ENCODE data around the gene MGAT1.
A peak's percentile ranks its signal among the peaks of the same experiment; 100 is the strongest.
"Not testable (repeated sequence)": the region's sequence is repeated elsewhere in the genome, so short reads cannot be mapped to it uniquely, and the experiment has no call there.

The MGAT1 gene
- total RNA-seq = 182 to 187 reads per million in 2 donors

GRCh38 chr5:180802325-180803180 is at the start of gene MGAT1:
TSS of gene MGAT1 (minus strand) at chr5:180802806. CDS start at chr5:180792971, 9,835 bp downstream.
- DNase-seq = peak; percentile 62

- no peak for DNase-seq
Measured at GRCh38 chr5:180850434-180851078, 48.0 kb upstream of the MGAT1 start.

- DNase-seq = no peak
Measured at GRCh38 chr5:180849827-180850226, 47.2 kb upstream of the MGAT1 start.

GRCh38 chr5:180848878-180849277 is 46.3 kb upstream of the MGAT1 start:
- DNase-seq = no peak

- DNase-seq = no peak
Measured at GRCh38 chr5:180848265-180848664, 45.7 kb upstream of the MGAT1 start.

GRCh38 chr5:180847026-180847425 is 44.4 kb upstream of the MGAT1 start:
- DNase-seq = no peak

GRCh38 chr5:180844858-180845257 is 42.3 kb upstream of the MGAT1 start:
- no peak for DNase-seq

- DNase-seq = no peak
Measured at GRCh38 chr5:180844432-180844831, 41.8 kb upstream of the MGAT1 start.

GRCh38 chr5:180839935-180840334 is 37.3 kb upstream of the MGAT1 start:
- DNase-seq = no peak

GRCh38 chr5:180839227-180839626 is 36.6 kb upstream of the MGAT1 start:
- no peak for DNase-seq

- DNase-seq = no peak
Measured at GRCh38 chr5:180837478-180837877, 34.9 kb upstream of the MGAT1 start.

GRCh38 chr5:180832638-180833068 is 30.0 kb upstream of the MGAT1 start:
- no peak for DNase-seq

- peak; percentile 56 for DNase-seq
Measured at GRCh38 chr5:180831139-180832093, 28.8 kb upstream of the MGAT1 start.

- DNase-seq = peak; percentile 56
Measured at GRCh38 chr5:180830253-180831138, 27.9 kb upstream of the MGAT1 start.

- no peak for DNase-seq
Measured at GRCh38 chr5:180829726-180830125, 27.1 kb upstream of the MGAT1 start.

- not testable (repeated sequence) for DNase-seq
Measured at GRCh38 chr5:180828756-180829531, 26.3 kb upstream of the MGAT1 start.

- DNase-seq = not testable (repeated sequence)
Measured at GRCh38 chr5:180827374-180827773, 24.8 kb upstream of the MGAT1 start.

GRCh38 chr5:180825768-180826525 is 23.3 kb upstream of the MGAT1 start:
- no peak for DNase-seq

- DNase-seq = no peak
Measured at GRCh38 chr5:180824630-180825476, 22.2 kb upstream of the MGAT1 start.
